ENCODE measurements around the gene ZDHHC19. TPM values are rescaled to one million over a fixed set of nuclear protein-coding genes. Genes with fewer than 3 reads are reported as not detected.
"Not testable (repeated sequence)": the region's sequence is repeated elsewhere in the genome, so short reads cannot be mapped to it uniquely, and the experiment has no call there.

Gene ZDHHC19
- total RNA-seq, 2 experiments from 2014 or later, result not detected

DNA sequence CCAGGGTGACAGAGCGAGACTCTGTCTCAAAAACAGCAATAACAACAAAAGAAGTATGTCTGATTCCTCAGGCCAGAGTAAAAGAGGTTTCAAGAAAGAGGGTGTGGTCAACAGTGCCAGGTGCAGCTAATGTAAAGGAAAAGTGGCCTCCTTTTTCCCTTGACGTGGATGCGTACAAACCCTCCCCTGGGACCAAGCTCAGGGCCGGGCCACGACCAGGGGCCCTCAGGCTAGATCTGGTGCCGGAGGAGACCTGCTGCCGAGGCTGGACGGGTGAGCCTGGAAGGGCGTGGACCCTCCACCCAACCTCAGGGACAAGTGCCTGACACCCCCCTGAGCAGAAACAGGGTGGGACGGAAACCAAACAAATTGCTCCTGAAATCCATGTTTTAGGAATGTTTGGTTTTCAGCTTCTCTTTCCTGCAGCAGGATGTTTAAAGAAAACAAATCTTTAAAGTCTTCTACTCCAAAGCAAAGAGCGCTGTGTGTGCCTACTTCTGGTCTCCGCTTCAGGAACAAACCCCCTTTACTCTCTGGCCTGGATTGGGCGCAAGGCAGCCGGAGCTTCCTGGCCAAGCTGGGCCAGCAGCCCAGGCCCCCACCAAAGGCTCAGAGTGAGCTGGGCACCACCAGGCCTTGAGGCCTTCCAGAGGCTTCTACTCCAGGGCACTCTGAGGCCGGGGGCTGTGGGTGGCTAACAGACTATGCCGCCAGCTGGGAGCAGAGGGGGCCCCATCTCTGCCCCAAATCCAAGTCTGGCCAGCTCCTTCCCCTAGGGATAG, 21.4 kb downstream of the ZDHHC19 start:
- CTCF ChIA-PET, result no interaction called here
- POLR2A ChIA-PET, result interaction anchor here (0.6 kb wide), 1 partner anchor 43 kb away, joined by 4 read pairs; no protein-coding TSS in a partner anchor

DNA sequence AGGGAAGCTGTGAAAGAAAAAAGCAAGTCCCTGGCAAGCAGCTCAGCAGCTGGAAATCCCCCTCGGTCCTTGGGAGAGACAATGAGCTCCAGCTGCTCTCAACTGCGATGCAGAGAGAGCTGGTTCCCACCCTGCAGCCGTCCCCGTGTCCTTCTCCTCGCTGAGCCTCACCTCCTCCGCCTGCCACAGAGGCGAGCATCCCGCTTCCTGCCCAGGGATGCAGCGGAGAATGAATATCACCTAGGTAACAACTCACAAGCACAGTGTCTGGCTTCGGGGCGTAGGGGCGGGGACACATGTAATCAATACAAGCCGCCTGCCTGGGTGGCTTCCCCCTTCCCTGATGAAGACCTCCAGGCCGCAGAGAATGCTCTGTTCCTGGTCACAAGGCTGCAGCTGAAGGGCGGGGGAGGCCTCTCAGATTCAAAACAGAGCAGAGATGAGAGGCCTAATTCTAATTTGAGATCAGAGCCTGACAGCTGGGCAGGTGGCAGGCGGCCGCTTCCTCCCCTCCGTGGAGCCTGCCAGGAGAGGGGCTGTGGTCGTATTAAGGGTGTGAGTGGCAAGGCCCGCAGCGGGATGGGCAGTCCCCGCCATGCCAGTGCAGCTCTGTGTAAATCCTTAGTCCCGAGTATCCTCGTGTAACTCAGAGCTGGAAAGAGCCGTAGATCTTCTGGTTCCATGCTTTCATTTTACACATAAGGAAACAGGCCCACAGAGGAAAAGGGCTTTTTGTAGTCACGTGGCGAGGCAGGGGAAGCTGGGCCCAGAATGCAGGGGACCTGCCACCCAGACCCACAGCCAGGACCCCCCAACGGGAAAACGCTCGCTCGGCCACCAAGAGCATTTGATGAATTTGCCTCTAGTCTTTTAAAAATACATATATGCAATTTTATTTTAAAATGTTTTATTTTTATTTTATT, 24.3 kb downstream of the ZDHHC19 start:
- POLR2A ChIA-PET, result no interaction called here
- CTCF ChIA-PET, result interaction anchor here (1.3 to 3.4 kb wide), 2 partner anchors 10 to 114 kb away, joined by 3 to 10 read pairs; no protein-coding TSS in a partner anchor

DNA sequence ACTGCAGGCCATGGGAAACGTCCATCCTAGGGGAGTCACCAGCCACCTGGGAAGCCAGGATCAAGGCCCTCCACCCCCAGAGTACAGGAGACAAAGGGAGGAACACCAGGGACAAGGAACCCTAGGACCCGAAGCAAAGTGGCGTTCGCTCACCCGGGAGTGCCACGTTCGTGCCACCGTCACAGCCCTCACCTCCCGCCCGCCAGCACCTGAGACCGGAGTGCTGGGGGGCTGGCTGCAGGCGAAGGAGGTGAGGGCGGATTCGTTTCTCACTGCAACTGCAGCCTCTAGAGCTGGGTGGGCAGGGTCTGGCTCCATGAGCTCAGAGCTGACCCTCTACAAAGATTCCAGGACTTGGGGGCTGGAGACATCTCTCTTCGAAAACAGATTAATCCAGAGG, 26.3 kb downstream of the ZDHHC19 start:
- ChIA-PET CTCF (interaction anchor here (3.4 kb wide), 1 partner anchor 12 kb away, joined by 10 read pairs; no protein-coding TSS in a partner anchor), POLR2A (no interaction called here)

DNA sequence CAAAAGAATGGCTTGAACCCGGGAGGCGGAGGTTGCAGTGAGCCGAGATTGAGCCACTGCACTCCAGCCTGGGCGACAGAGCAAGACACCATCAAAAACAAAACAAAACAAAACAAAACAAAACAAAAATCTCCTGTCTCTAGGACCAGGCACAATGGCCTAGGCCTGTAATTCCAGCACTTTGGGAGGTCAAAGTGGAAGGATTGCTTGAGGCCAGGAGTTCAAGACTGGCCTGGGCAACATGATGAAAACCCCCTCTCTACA, 27.1 kb downstream of the ZDHHC19 start:
- POLR2A ChIA-PET, result not testable (repeated sequence)
- CTCF ChIA-PET, result interaction anchor here (1.6 kb wide), 1 partner anchor 111 kb away, joined by 5 read pairs; no protein-coding TSS in a partner anchor

DNA sequence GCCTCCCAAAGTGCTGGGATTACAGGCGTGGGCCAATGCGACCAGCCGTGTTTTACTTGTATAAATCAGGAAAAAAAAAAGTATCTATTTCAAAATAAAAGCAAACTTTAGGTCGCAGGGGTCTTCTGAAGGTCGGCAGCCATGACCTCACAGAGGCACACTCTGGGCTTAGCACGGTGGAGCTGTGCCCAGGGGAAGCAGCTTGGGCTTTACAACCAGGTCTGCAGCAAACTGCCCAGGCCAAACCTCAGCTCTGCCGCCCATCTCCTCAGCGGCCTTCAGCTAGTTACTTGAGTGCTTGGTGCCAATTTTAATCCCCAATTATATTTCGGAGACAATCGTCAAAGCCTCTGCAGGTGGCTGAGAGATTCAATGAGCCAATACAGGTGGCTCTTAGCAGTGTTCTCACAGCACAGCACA, 30.1 kb downstream of the ZDHHC19 start:
- ChIA-PET CTCF (interaction anchor here (0.6 to 1.3 kb wide), 3 partner anchors 12 to 661 kb away, joined by 3 read pairs; no protein-coding TSS in a partner anchor), POLR2A (interaction anchor here (1.4 kb wide), 1 partner anchor 100 kb away, joined by 4 read pairs; no protein-coding TSS in a partner anchor)

DNA sequence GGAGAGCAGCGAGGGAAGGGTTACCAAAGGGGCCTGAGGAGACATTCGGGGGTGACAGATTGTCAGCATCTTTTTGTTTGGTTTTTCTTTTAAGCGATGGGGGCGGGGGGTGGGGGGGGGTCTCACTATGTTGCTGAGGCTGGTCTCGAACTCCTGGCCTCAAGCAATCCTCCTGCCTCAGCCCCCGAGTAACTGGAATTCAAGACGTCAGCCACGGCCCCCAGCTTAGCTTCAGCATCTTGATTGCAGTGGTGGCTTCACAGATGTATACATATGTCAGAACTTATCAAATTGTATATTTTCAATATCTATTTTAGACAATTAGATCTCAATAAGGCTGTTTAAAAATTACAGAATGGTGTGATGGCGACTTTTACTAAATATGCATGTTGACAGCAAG, 30.9 kb downstream of the ZDHHC19 start:
- ChIA-PET POLR2A (interaction anchor here (0.7 to 1.9 kb wide), 3 partner anchors 12 to 101 kb away, joined by 4 to 8 read pairs (median 7); no protein-coding TSS in a partner anchor), CTCF (interaction anchor here (1.0 to 2.0 kb wide), 6 partner anchors 11 to 110 kb away, joined by 3 to 11 read pairs (median 4); no protein-coding TSS in a partner anchor)

DNA sequence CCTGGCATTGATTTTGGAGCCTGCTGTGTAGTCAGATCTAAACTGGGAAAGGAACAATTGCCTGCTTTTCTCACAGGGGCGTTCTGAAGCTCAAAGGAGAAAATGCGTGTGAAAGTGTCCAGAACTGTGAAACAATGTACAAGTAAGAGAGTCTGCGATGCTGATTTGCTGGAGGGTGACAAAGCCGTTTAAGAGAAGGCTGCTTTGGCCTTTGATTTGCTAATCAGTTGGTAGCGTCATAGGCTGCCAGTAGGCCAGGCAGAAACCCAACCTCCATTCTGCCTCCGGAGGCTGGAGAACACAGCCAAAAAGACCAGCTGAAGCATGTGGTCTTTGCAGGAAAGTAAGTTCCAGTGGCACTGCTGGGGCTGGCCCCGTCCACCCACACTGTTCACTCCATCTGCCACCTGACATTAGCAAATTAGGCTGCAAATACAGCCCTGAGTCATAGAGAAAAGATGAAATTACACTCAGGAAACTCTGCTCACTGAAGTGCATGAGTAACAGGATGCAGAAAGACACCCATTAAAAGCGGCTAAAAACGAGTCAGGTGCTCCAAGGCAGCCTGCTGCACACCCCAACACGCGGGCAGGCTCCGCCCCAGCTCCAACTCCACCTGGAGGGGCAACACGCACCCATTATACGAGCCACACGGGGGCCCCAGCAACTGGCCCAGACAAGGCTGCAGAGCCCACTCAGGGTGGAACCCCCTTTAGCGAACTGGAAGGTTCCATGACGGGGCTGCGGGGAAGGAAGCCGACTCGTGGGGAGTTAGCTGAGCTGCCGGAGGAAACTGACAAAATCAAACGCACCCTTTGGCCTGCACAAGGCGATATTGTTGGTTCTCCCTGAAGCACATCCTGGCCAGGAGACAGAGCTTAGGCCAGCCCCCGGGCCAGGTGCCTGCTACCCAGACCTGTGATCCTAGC, 31.6 kb downstream of the ZDHHC19 start:
- ChIA-PET POLR2A (interaction anchor here (0.7 to 1.9 kb wide), 6 partner anchors 12 to 106 kb away, joined by 3 to 8 read pairs (median 4); no protein-coding TSS in a partner anchor), CTCF (interaction anchor here (0.9 to 2.0 kb wide), 7 partner anchors 12 to 109 kb away, joined by 3 to 11 read pairs (median 4); no protein-coding TSS in a partner anchor)

DNA sequence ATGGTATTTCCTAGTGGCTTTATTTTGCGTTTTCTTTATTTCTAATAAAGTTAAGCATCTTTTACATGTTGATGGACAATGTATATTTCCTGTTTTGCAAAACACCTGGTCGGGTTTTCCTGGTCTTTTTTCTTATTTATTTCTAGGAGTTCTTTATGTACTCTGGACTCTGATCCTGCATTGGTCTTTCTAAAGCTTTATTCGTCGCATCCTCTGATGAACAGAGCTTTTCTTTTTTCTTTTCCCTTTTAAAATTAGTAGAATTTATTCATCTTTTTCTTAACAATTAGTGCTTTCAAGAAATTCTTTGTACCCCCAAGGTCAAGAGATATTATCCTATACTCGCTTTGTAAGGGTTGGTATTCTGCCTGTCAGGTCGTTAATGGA, 32.2 kb downstream of the ZDHHC19 start:
- CTCF ChIA-PET, result interaction anchor here (0.9 to 2.0 kb wide), 3 partner anchors 51 to 106 kb away, joined by 3 to 11 read pairs (median 9); no protein-coding TSS in a partner anchor

DNA sequence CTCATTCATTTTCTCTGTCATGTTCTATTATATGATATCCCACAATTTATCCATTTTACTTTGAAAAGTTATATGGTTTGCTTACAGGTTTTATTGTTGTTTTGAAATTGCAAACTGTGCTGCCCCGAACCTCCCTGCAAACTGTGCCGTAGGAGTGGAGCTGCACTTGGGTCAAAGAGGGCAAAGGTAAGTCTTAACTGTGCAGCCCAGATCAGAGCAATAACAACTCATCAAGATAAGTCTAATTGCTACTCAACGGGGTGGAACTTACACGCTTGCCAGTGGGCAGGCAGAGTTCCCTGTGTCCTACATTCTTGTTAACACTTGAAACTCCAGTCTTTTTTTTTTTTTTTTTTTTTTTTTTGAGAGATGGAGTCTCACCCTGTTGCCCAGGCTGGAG, 33.2 kb downstream of the ZDHHC19 start:
- POLR2A ChIA-PET, result no interaction called here
- CTCF ChIA-PET, result no interaction called here

More for the DNA sequence above, 32.2 kb downstream of the ZDHHC19 start:
- POLR2A ChIA-PET, result interaction anchor here (0.9 to 1.9 kb wide), 5 partner anchors 13 to 106 kb away, joined by 3 to 8 read pairs (median 5); no protein-coding TSS in a partner anchor

DNA sequence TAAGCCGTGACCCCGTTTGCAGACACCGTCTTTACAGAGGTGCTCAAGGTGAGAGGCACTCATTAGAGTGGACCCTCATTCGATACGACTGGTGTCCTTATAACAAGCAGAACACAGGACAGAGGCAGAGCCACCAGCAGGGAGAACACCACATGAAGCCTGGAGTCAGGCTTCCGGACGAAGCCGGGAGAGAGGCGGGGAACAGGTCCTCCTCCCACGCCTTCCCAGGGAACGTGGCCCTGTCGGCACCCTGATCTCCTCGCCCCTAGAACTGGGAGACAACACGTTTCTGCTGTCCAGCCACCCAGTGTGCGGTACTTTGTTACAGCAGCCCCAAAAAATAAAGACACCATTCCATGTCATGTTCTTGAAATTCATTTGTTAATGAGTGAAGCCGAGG, 33.6 kb downstream of the ZDHHC19 start:
- CTCF ChIA-PET, result no interaction called here
- POLR2A ChIA-PET, result no interaction called here

DNA sequence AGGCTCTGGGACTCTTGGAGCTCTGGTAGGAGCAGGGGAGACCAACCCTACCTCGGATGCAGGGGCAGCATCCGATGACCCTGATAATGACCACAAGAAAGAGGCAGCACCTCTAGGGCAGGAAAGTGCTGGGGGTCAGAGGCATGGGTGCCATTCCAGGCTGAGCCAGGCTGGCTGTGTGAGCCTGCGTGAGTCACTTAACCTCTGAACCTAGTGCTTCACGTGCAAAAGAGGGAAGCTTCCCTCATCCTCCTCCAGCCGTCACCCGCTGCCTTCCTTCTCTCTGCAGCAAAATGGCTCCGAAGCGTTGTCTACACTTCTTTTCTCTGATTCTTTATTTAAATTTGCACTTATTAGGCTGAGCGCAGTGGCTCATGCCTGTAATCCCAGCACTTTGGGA, 35.5 kb downstream of the ZDHHC19 start:
- ChIA-PET CTCF (no interaction called here), POLR2A (no interaction called here)

DNA sequence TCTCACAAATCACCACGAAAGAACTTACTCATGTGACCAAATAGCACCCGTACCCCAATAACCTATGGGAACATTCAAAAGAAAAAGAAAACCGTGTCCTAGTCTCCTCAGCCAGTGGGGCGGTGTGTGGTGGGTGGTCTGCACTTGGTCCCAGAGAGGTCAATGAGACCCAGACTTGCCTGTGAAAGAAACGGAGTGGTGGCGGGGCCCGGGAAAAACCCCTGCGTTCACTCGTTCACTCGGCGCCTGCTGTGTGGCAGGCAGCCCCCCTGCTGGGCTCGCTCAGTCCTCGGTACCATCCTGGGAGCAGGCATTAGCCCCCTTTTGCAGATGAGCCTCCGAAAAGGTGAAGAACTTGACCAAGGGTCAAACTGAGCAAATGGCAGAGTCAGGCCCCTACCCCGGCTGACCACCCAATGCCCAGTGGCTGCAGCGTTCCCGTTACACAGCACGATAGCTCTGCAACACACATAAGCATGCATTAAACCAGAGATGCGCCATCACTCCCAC, 36.0 kb downstream of the ZDHHC19 start:
- ChIA-PET POLR2A (no interaction called here), CTCF (no interaction called here)

DNA sequence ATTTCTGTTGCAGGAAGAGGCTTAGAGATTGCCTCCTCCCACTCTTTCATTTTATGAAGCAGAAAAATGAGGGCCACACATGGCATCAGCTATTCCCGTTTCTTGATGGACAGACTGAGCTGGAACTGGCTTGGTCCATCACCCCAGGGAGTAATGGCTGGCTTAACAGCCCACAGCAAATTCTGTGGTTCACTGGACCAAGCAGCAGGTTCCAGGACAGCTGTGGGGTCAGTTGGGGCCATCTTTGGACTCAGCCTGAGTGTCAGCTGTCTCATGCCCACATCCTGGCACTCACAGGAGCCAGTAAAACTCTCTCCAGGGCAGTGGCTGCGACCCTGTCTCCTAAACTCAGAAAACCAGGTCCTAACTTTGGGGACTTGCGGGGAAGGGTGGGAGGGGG, 36.5 kb downstream of the ZDHHC19 start:
- CTCF ChIA-PET, result no interaction called here
- POLR2A ChIA-PET, result no interaction called here

DNA sequence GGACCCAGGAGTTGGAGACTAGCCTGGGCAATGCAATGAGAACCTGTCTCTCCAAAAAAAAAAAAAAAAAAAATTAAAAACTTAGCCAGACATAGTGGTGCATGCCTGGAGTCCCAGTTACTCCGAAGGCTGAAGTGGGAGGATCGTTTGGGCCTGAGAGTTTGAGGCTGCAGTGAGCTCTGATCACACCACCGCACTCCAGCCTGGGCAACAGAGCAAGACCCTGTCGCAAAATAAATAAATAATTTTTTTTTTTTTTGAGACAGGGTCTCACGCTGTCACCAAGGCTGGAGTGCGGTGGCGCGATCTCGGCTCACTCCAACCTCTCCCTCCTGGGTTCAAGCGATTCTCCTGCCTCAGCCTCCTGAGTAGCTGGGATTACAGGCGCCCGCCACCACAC, 40.9 kb downstream of the ZDHHC19 start:
- CTCF ChIA-PET, result not testable (repeated sequence)
- POLR2A ChIA-PET, result interaction anchor here (0.7 kb wide), 1 partner anchor 497 kb away, joined by 4 read pairs; no protein-coding TSS in a partner anchor

DNA sequence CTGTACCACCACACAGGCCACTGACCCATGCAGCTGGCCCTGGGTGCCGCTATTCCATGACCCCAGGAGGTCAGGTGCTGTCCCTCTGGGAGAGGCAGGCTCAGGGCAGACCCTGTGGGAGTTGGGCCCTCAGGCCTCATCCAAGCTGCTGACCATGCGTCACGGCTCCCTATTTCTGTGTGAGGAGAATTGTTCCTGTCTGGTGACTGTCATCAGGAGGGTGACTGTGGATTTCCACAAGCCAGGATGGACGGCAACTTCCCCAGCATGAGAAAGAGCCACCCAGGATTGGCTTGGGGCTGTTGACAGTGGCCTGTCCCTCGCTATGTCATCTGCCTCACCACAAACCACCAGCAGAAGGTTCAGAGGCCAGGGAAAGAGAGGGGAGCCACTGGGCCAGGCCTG, 41.4 kb downstream of the ZDHHC19 start:
- ChIA-PET CTCF (interaction anchor here (0.9 kb wide), 1 partner anchor 23 kb away, joined by 3 read pairs; no protein-coding TSS in a partner anchor), POLR2A (no interaction called here)

DNA sequence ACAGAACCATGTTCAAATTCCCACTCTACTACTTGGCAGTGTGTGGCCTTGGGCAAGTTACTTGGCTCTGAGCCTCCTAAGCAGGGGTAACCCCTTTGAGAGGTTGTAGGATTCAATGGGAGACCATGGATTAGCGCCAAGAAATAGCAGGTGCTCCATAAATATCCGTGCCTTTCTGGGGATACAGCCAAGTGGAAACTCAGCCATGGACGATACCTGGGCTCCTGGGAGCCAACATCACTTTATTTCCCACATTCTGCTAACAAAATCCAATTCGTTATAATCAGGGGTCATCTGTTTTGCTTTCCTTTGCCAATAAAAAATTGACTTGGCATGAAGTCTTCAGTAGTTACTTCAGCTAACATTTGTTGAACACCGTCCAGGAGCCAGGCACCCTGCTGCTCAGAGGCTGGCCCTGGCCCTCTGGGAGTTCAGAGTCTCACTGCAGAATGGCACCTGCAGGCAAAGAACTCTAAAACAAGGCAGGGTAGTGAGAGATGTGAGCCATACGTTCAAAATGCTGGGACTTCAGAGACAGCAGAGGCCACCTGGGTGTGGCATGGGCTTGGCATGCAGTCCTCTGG, 42.3 kb downstream of the ZDHHC19 start:
- POLR2A ChIA-PET, result no interaction called here

DNA sequence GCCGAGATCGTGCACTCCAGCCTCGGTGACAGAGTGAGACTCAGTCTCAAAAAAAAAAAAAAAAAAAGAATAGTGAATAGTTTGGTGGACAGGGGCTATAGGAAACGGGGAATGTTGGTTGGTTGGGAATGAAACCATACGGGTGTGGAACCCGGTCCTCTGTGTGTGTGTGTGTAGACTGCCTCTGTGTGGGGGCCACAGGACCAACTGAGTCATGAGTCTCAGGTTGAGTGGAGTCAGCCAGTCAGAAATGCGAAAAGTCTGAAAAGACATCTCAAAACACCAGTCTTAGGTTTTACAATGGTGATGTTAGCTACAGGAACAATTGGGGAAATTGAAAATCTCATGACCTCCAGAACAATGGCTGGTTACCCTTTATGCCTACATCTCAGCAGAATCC, 44.5 kb downstream of the ZDHHC19 start:
- ChIA-PET CTCF (interaction anchor here (1.2 kb wide), 1 partner anchor 16 kb away, joined by 3 read pairs; no protein-coding TSS in a partner anchor), POLR2A (interaction anchor here (1.0 kb wide), 1 partner anchor 55 kb away, joined by 3 read pairs; no protein-coding TSS in a partner anchor)

More for the DNA sequence above, 42.3 kb downstream of the ZDHHC19 start:
- CTCF ChIA-PET, result interaction anchor here (0.9 kb wide), 1 partner anchor 24 kb away, joined by 3 read pairs; no protein-coding TSS in a partner anchor

DNA sequence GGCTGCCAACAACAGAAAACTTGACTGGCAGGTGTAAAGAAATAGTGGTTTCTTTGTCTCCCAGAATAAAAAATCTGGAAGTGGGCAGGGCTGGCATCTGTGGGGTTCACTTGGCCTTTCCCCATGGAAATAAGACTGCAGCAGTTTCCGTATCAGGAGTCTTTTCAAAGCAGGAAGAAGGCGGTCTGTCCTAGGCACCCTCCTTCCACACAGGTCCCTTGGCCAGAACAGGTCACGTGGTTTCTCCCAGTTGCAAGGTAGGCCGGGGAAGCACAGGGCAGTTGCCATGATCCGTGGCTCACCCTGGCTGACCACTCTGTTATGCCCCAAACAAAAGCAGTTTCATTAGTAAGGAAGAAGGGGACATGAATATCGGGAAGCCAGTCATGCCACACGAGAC, 45.4 kb downstream of the ZDHHC19 start:
- ChIA-PET POLR2A (no interaction called here), CTCF (no interaction called here)
